ENCODE data around the gene SMIM26. TPM values are rescaled to one million over a fixed set of nuclear protein-coding genes. Genes with fewer than 3 reads are reported as not detected.

Gene SMIM26
- total RNA-seq, 2 donors from 2014 or later: 55.5 to 67.9 TPM

GRCh38 chr20:18545566-18545965 lies 21.7 kb upstream of the SMIM26 start:
- H3K27ac Mint-ChIP-seq: no peak overlapping the region
- ATAC-seq (replicated peaks): no peak
- no peaks in the 10 kb centered on the region for H3K27me3 Mint-ChIP-seq
- H3K4me1 Mint-ChIP-seq: no peaks in the 10 kb centered on the region
- peaks cover 95% of the 10 kb centered on the region for H3K36me3 Mint-ChIP-seq (ENCODE audit: low read depth)
- H3K9me3 Mint-ChIP-seq: no peaks in the 10 kb centered on the region
- H3K4me3 Mint-ChIP-seq: no peak overlapping the region

DNA sequence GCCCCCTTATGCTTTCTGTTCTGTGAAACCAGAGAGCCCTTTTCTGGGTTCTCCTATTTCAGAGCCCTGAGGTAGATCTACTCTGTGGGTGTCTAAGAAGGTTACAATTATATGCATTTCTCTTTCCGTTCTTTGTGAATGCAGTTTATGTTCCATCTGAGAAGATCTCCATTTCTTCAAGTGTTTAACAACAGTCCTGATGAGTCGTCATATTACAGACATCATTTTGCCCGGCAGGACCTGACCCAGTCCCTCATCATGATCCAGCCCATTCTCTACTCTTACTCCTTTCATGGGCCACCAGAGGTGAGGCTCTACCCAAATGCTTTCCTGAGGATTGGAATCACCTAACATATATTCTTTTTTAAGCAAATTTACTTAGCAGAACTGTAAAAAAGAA lies 18.8 kb upstream of the SMIM26 start:
- Mint-ChIP-seq H3K4me3 (no peak overlapping the region), H3K36me3 (ENCODE audit: low read depth) (peaks cover 95% of the 10 kb centered on the region)

DNA sequence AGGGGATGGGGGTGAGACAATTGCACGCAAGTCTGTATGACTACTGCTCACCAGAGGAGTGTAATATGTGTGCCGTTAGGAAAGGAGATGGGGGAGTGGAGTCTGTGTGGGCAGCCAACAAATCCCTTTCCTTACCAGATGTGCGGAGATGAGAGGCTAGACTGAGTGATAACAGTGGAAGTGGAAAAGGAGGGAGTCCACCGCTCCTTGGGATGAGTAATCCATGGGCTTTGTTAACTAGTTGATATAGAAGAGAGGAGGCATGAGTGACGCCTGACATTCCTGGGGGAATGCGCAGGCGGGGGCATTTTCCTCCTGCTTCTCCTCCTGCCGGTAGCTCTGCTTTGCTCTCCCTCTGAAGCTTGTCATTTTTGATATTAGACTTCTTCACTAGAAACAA lies 13.5 kb upstream of the SMIM26 start:
- Mint-ChIP-seq H3K27ac (peak overlapping the region; percentile 39), H3K36me3 (ENCODE audit: low read depth) (peaks cover 95% of the 10 kb centered on the region), H3K27me3 (no peaks in the 10 kb centered on the region), H3K4me1 (no peaks in the 10 kb centered on the region), H3K4me3 (no peak overlapping the region), H3K9me3 (no peaks in the 10 kb centered on the region)
- ATAC-seq (replicated peaks): no peak

More for the DNA sequence above, 18.8 kb upstream of the SMIM26 start:
- ATAC-seq (replicated peaks): no peak
- Mint-ChIP-seq H3K27me3 (no peaks in the 10 kb centered on the region), H3K4me1 (no peaks in the 10 kb centered on the region), H3K9me3 (no peaks in the 10 kb centered on the region), H3K27ac (no peak overlapping the region)

- H3K27ac Mint-ChIP-seq: peak overlapping the region; percentile 93
- H3K4me1 Mint-ChIP-seq: peaks cover 10% of the 10 kb centered on the region
- H3K27me3 Mint-ChIP-seq: no peaks in the 10 kb centered on the region
- ATAC-seq (replicated peaks): peak; percentile 29
- peaks cover 50% of the 10 kb centered on the region for H3K36me3 Mint-ChIP-seq (ENCODE audit: low read depth)
- H3K4me3 Mint-ChIP-seq: peak overlapping the region; percentile 92
- H3K9me3 Mint-ChIP-seq: no peaks in the 10 kb centered on the region
Observed at GRCh38 chr20:18567739-18568091, 483 bp downstream of the SMIM26 start.

- Mint-ChIP-seq H3K36me3 (ENCODE audit: low read depth) (peaks cover 46% of the 10 kb centered on the region), H3K27ac (peak overlapping the region; percentile 53), H3K9me3 (no peaks in the 10 kb centered on the region), H3K4me1 (peaks cover 10% of the 10 kb centered on the region), H3K4me3 (no peak overlapping the region), H3K27me3 (no peaks in the 10 kb centered on the region)
- ATAC-seq (replicated peaks): no peak
Observed at GRCh38 chr20:18571009-18571408, 3.8 kb downstream of the SMIM26 start.

DNA sequence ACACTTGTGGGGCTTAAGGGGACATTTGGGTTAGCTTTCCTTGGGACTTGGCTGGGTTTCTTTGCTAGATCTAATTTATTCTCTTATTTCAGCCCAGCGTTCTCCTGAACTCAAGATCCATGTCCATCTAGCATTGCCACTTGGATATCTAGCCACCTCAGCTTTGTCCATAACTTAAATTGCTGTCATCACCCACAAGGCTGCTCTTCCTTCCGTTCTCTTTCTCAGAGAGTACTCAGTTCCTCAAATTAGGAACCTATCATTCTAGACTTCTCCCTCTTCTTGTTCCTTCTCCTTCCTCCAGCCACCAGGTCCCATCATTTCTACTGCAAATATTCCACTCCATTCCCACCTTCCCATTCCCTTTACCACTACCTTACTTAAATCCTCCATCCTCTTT lies 4.3 kb downstream of the SMIM26 start:
- H3K4me1 Mint-ChIP-seq: peaks cover 10% of the 10 kb centered on the region
- ATAC-seq (replicated peaks): no peak
- H3K4me3 Mint-ChIP-seq: no peak overlapping the region

GRCh38 chr20:18577942-18578341 lies 10.7 kb downstream of the SMIM26 start:
- ATAC-seq (replicated peaks): no peak

More for the DNA sequence above, 4.3 kb downstream of the SMIM26 start:
- Mint-ChIP-seq H3K27me3 (no peaks in the 10 kb centered on the region), H3K27ac (no peak overlapping the region), H3K36me3 (ENCODE audit: low read depth) (peaks cover 44% of the 10 kb centered on the region), H3K9me3 (no peaks in the 10 kb centered on the region)

GRCh38 chr20:18578581-18578980 lies 11.3 kb downstream of the SMIM26 start:
- ATAC-seq (replicated peaks): no peak
- H3K27ac Mint-ChIP-seq: peak overlapping the region; percentile 22

More at GRCh38 chr20:18577942-18578341, 10.7 kb downstream of the SMIM26 start:
- no peaks in the 10 kb centered on the region for H3K27me3 Mint-ChIP-seq
- no peak overlapping the region for H3K27ac Mint-ChIP-seq
- H3K4me3 Mint-ChIP-seq: no peak overlapping the region
- H3K36me3 Mint-ChIP-seq (ENCODE audit: low read depth): no peaks in the 10 kb centered on the region
- H3K4me1 Mint-ChIP-seq: no peaks in the 10 kb centered on the region
- no peaks in the 10 kb centered on the region for H3K9me3 Mint-ChIP-seq

GRCh38 chr20:18580012-18580411 lies 12.8 kb downstream of the SMIM26 start:
- no peaks in the 10 kb centered on the region for H3K9me3 Mint-ChIP-seq
- no peaks in the 10 kb centered on the region for H3K4me1 Mint-ChIP-seq
- ATAC-seq (replicated peaks): no peak
- H3K27ac Mint-ChIP-seq: no peak overlapping the region
- H3K4me3 Mint-ChIP-seq: no peak overlapping the region
- H3K36me3 Mint-ChIP-seq (ENCODE audit: low read depth): no peaks in the 10 kb centered on the region
- peaks cover 8% of the 10 kb centered on the region for H3K27me3 Mint-ChIP-seq

More at GRCh38 chr20:18578581-18578980, 11.3 kb downstream of the SMIM26 start:
- Mint-ChIP-seq H3K27me3 (peaks cover under 1% of the 10 kb centered on the region), H3K36me3 (ENCODE audit: low read depth) (no peaks in the 10 kb centered on the region), H3K4me1 (no peaks in the 10 kb centered on the region), H3K9me3 (no peaks in the 10 kb centered on the region), H3K4me3 (no peak overlapping the region)

DNA sequence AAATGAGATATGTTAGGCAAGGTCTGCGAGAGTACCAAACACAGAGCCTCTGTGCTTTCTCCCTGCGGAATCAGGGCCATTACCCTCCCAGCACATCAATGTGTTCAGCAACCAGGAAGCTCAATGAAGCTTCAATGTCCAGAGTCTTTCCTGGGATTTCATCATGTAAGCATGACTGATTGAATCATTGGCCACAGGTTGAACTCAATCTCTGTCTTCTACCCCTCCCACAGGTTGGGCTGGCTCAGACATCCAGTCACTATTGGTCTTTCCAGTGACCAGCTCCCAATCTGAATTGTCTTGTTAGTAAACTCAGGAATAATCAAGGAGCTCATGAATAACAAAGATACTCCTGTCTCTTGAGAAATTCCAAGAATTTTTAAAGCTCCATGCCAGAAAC lies 17.9 kb downstream of the SMIM26 start:
- H3K4me3 Mint-ChIP-seq: no peak overlapping the region
- H3K27me3 Mint-ChIP-seq: peaks cover 8% of the 10 kb centered on the region
- peaks cover 16% of the 10 kb centered on the region for H3K4me1 Mint-ChIP-seq
- ATAC-seq (replicated peaks): no peak
- H3K9me3 Mint-ChIP-seq: no peaks in the 10 kb centered on the region
- H3K27ac Mint-ChIP-seq: no peak overlapping the region
- no peaks in the 10 kb centered on the region for H3K36me3 Mint-ChIP-seq (ENCODE audit: low read depth)

DNA sequence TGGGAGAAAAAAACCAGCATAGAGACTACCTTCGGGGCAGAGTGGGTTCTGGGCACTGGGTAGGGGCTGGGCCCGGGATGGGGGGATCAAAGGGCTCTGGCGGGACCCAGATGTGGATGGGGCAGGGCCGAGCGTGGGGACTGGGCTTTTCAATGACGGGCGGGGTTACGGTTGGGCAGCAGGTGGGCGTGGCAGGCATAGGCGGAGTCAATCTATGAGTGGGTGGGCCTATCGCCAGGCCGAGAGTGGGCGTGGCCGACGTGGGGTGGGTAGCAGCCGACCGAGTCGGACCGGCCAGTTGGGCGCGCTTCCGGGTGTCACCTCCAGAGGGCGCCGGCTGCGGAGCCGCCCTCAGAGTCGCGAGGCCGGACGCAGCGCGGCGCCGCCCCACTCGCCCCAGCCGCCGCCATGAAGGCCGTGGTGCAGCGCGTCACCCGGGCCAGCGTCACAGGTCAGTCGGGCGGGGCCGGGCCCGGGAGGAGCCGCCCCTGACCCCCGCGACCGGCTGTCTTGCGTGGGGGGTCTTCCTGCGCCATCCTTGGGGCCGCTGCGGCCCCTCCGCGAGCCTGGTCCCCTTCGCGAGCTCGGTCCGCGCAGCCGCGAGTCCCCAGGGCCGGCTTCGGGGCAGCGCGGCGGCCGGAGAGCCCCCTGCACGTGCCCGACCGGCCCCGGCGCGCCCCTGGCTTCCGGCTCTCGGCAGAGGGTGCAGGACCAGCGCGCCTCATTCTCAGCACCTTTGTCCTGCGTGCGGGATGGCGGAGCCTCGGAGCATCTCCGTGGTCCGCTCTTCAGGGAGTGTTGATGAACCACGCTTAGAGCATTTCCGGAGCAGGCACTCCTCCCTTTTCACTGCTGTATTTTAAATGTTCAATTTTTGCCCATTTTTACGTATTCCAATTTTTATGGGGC lies 20.7 kb downstream of the SMIM26 start, which contains the start of gene DTD1:
TSS of gene DTD1 (plus strand) at position 390 of the 909 bp plus-strand sequence. CDS start at position 409, 19 bp downstream.
- H3K27me3 Mint-ChIP-seq: peaks cover 8% of the 10 kb centered on the region
- H3K27ac Mint-ChIP-seq: peak within 1 kb of the TSS; percentile 91
- peaks cover 16% of the 10 kb centered on the region for H3K4me1 Mint-ChIP-seq
- ATAC-seq (replicated peaks): peak; percentile 92
- H3K4me3 Mint-ChIP-seq: peak within 1 kb of the TSS; percentile 82
- no peaks in the 10 kb centered on the region for H3K9me3 Mint-ChIP-seq
- peaks cover under 1% of the 10 kb centered on the region for H3K36me3 Mint-ChIP-seq (ENCODE audit: low read depth)

GRCh38 chr20:18588574-18588933 lies 21.3 kb downstream of the SMIM26 start:
- Mint-ChIP-seq H3K36me3 (ENCODE audit: low read depth) (peaks cover 7% of the 10 kb centered on the region), H3K9me3 (no peaks in the 10 kb centered on the region), H3K4me1 (peaks cover 16% of the 10 kb centered on the region), H3K27ac (peak overlapping the region; percentile 91), H3K4me3 (peak overlapping the region; percentile 82), H3K27me3 (peaks cover 8% of the 10 kb centered on the region)
- ATAC-seq (replicated peaks): no peak

DNA sequence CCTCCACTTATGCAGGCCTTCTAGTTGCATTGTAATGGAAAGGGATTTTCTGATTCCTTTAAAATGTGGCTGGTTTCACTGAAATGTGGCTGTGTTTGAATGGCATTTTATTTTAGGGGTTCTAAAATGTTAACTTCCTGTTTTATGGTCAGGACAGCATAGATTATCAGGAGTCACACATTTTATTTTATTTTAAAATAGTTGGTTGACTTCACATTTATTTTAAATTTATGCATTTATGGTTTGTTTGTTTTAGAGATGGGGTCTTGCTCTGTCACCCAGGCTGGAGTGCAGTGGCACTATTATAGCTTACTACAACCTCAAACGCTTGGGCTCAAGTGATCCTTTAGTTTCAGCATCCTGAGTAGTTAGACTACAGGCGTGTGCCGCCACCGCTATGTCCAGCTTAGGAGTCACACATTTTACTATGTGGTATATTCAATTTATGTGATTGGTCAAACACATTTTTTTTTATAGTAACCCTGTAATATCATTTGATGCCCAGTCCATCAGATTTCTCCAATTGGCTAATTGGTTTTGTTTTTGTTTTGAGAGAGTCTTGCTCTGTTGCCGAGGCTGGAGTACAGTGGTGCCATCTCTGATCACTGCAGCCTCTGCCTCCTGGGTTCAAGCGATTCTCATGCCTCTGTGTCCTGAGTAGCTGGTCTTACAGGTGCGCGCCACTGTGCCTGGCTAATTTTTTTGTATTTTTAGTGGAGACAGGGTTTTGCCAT lies 22.9 kb downstream of the SMIM26 start:
- no peaks in the 10 kb centered on the region for H3K27me3 Mint-ChIP-seq
- peak overlapping the region; percentile 82 for H3K4me3 Mint-ChIP-seq
- peaks cover 16% of the 10 kb centered on the region for H3K4me1 Mint-ChIP-seq
- H3K9me3 Mint-ChIP-seq: no peaks in the 10 kb centered on the region
- no peak for ATAC-seq (replicated peaks)
- H3K36me3 Mint-ChIP-seq (ENCODE audit: low read depth): peaks cover 12% of the 10 kb centered on the region
- peak overlapping the region; percentile 91 for H3K27ac Mint-ChIP-seq

- Mint-ChIP-seq H3K9me3 (no peaks in the 10 kb centered on the region), H3K4me1 (no peaks in the 10 kb centered on the region), H3K36me3 (ENCODE audit: low read depth) (peaks cover 66% of the 10 kb centered on the region), H3K27me3 (no peaks in the 10 kb centered on the region), H3K27ac (no peak overlapping the region), H3K4me3 (no peak overlapping the region)
- no peak for ATAC-seq (replicated peaks)
Observed at GRCh38 chr20:18596270-18596669, 29.0 kb downstream of the SMIM26 start.

DNA sequence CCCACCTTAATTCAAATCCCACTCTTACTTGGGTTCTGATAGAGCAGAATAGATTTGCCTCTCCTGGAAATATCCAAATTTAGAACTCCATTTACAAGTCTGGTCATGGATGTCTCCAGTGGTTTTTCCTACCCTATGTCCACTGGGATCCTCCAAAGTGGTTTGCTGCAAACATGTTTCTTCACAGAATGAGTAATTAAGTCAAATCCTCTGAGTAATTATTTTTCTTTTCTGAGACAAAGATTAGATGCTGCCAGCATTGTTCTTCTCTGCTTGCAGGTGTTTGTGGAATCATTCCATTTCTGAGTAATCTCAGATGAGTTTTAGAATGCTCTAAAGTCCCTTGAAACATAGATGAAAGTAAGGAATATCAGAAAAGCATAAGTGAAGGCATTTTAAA lies 42.5 kb downstream of the SMIM26 start:
- Mint-ChIP-seq H3K9me3 (no peaks in the 10 kb centered on the region), H3K27ac (no peak overlapping the region), H3K36me3 (ENCODE audit: low read depth) (peaks cover 38% of the 10 kb centered on the region)

More for the DNA sequence above, 42.5 kb downstream of the SMIM26 start:
- no peak for ATAC-seq (replicated peaks)
- Mint-ChIP-seq H3K4me3 (no peak overlapping the region), H3K4me1 (peaks cover 5% of the 10 kb centered on the region), H3K27me3 (no peaks in the 10 kb centered on the region)

All from activated T-helper 17 cell treated with anti-CD3 and anti-CD28 coated beads, Interleukin-2, amount 50 U/mL, for 72 hours (primary cell).